Measurements from ENCODE around the gene IPO13.
A peak's percentile ranks its signal among the peaks of the same experiment; 100 is the strongest.

IPO13 gene

GRCh38 chr1:43946236-43947060, at the start of gene IPO13:
Gene IPO13, plus strand, starts transcription at chr1:43946950. Its CDS starts 651 bp downstream, at chr1:43947601.
- peak; percentile 88 to 91 for DNase-seq (ENCODE audit: low read depth in 2 of 2)

GRCh38 chr1:43898981-43899380, 47.8 kb upstream of the IPO13 start:
- DNase-seq (ENCODE audit: low read depth in 2 of 2): no peak

- no peak for DNase-seq (ENCODE audit: low read depth in 2 of 2)
These were observed 46.4 kb upstream of the IPO13 start for GRCh38 chr1:43900386-43900785.

- DNase-seq (ENCODE audit: low read depth in 2 of 2): no peak
These were observed 45.4 kb upstream of the IPO13 start for GRCh38 chr1:43901196-43901961.

GRCh38 chr1:43902058-43902831, 44.5 kb upstream of the IPO13 start:
- DNase-seq (ENCODE audit: low read depth in 2 of 2): no peak

- DNase-seq (ENCODE audit: low read depth in 2 of 2): no peak
These were observed 41.8 kb upstream of the IPO13 start for GRCh38 chr1:43904660-43905551.

GRCh38 chr1:43908226-43908625, 38.5 kb upstream of the IPO13 start:
- no peak for DNase-seq (ENCODE audit: low read depth in 2 of 2)

- no peak for DNase-seq (ENCODE audit: low read depth in 2 of 2)
These were observed 37.9 kb upstream of the IPO13 start for GRCh38 chr1:43908858-43909257.

GRCh38 chr1:43910343-43910742, 36.4 kb upstream of the IPO13 start:
- no peak for DNase-seq (ENCODE audit: low read depth in 2 of 2)

- no peak for DNase-seq (ENCODE audit: low read depth in 2 of 2)
These were observed 34.1 kb upstream of the IPO13 start for GRCh38 chr1:43912607-43913006.

- no peak for DNase-seq (ENCODE audit: low read depth in 2 of 2)
These were observed 33.7 kb upstream of the IPO13 start for GRCh38 chr1:43913051-43913501.

GRCh38 chr1:43913666-43914360, 32.9 kb upstream of the IPO13 start:
- no peak for DNase-seq (ENCODE audit: low read depth in 2 of 2)

- DNase-seq (ENCODE audit: low read depth in 2 of 2): no peak
These were observed 31.9 kb upstream of the IPO13 start for GRCh38 chr1:43914576-43915525.

GRCh38 chr1:43919906-43920305, 26.8 kb upstream of the IPO13 start:
- DNase-seq (ENCODE audit: low read depth in 2 of 2): no peak

- no peak for DNase-seq (ENCODE audit: low read depth in 2 of 2)
These were observed 25.7 kb upstream of the IPO13 start for GRCh38 chr1:43921022-43921421.

- DNase-seq (ENCODE audit: low read depth in 2 of 2): no peak
These were observed 22.2 kb upstream of the IPO13 start for GRCh38 chr1:43924516-43924915.

GRCh38 chr1:43925846-43926245, 20.9 kb upstream of the IPO13 start:
- DNase-seq (ENCODE audit: low read depth in 2 of 2): no peak

- DNase-seq (ENCODE audit: low read depth in 2 of 2): no peak
These were observed 16.4 kb upstream of the IPO13 start for GRCh38 chr1:43930168-43930948.

GRCh38 chr1:43930949-43931275, 15.8 kb upstream of the IPO13 start:
- no peak for DNase-seq (ENCODE audit: low read depth in 2 of 2)

All from activated CD4-positive, alpha-beta T cell treated with anti-CD3 and anti-CD28 coated beads for 24 hours (primary cell).